IMR-90 (cell line): ENCODE measurements around the gene CAMK2D. TPM values are rescaled to one million over a fixed set of nuclear protein-coding genes. Genes with fewer than 3 reads are reported as not detected.

Experiments used
- ATAC-seq: fragments of 200-7000 bp; cut with Tn5 transposase; 2 replicates; pipeline ENCODE4 v1.9.1; 2020; ENCODE audit warnings: low read depth, mild to moderate bottlenecking, moderate library complexity
- BruUV-seq: library from RNA; stranded (reverse); fragments of 400-500 nt; replicated peaks from 2 replicates; lab custom pipeline; 2021; lab: Mats Ljungman, UMichigan
- CTCF ChIA-PET: fragments of 300-600 bp; formaldehyde crosslinking; extraction: SDS; loops from one replicate; lab custom pipeline; 2021; ENCODE audit warnings: antibody characterized with exemption; lab: Yijun Ruan, JAX
- POLR2A ChIA-PET: fragments of 300-600 bp; sonication (Branson Sonifier 250); formaldehyde crosslinking; loops from one replicate; lab custom pipeline; 2022; ENCODE audit warnings: antibody characterized with exemption; ENCODE audit not compliant: unreplicated experiment; lab: Charles Lee
- DNase-seq: peaks from one replicate; pipeline ENCODE4 v3.0.0; 2013
- H2AFZ ChIP-seq: replicated peaks from 2 replicates; pipeline ENCODE3; 2013; ENCODE audit warnings: low read length, mild to moderate bottlenecking; ENCODE audit not compliant: poor library complexity
- H2AK5ac ChIP-seq: 2 replicates; pipeline ENCODE4 v1.6.1; 2013; ENCODE audit warnings: low read depth, low read length, inconsistent platforms
- H2AK9ac ChIP-seq: replicated peaks from 2 replicates; pipeline ENCODE3; 2013; ENCODE audit warnings: mild to moderate bottlenecking, low read depth, low read length, moderate library complexity; ENCODE audit not compliant: poor library complexity
- H2BK120ac ChIP-seq: 2 replicates; pipeline ENCODE4 v1.6.1; 2013; ENCODE audit warnings: low read depth, low read length, inconsistent platforms
- H2BK15ac ChIP-seq: 3 replicates; pipeline ENCODE4 v1.6.1; 2013; ENCODE audit warnings: low read depth, low read length, inconsistent platforms
- H2BK20ac ChIP-seq: 2 replicates; pipeline ENCODE4 v1.6.1; 2013; ENCODE audit warnings: low read depth, mild to moderate bottlenecking, inconsistent platforms, low read length, moderate library complexity
- H2BK5ac ChIP-seq: 2 replicates; pipeline ENCODE4 v1.6.1; 2013; ENCODE audit warnings: mild to moderate bottlenecking, low read depth, low read length, inconsistent platforms; ENCODE audit not compliant: poor library complexity, severe bottlenecking
- H3K14ac ChIP-seq: replicated peaks from 2 replicates; pipeline ENCODE4 v1.6.1; 2013; ENCODE audit warnings: low read depth, low read length, inconsistent platforms
- H3K18ac ChIP-seq: 2 replicates; pipeline ENCODE4 v1.6.1; 2013; ENCODE audit warnings: low read depth, low read length, control low read depth
- H3K23ac ChIP-seq: 2 replicates; pipeline ENCODE4 v1.6.1; 2013; ENCODE audit warnings: low read depth, low read length, inconsistent platforms
- H3K27ac ChIP-seq: 2 replicates; pipeline ENCODE4 v1.5.1; 2013; ENCODE audit warnings: mild to moderate bottlenecking, control low read depth, low read length; ENCODE audit not compliant: insufficient read depth
- H3K27me3 ChIP-seq: 2 replicates; pipeline ENCODE4 v1.6.1; 2013; ENCODE audit warnings: low read length; ENCODE audit not compliant: control insufficient read depth, insufficient read depth
- H3K36me3 ChIP-seq: 2 replicates; pipeline ENCODE4 v1.6.1; 2013; ENCODE audit warnings: low read length, mixed read lengths; ENCODE audit not compliant: control insufficient read depth, insufficient read depth
- H3K4ac ChIP-seq: 2 replicates; pipeline ENCODE4 v1.6.1; 2013; ENCODE audit warnings: low read depth, low read length, inconsistent platforms
- H3K4me1 ChIP-seq: 2 replicates; pipeline ENCODE4 v1.6.1; 2013; ENCODE audit warnings: low read length, mixed read lengths; ENCODE audit not compliant: control insufficient read depth, insufficient read depth
- H3K4me2 ChIP-seq: 2 replicates; pipeline ENCODE4 v1.6.1; 2013; ENCODE audit warnings: low read depth, mild to moderate bottlenecking, control low read depth, low read length, moderate library complexity
- H3K4me3 ChIP-seq: 2 replicates; pipeline ENCODE4 v1.5.1; 2013; ENCODE audit warnings: low read depth, mild to moderate bottlenecking, control low read depth, low read length, moderate library complexity; ENCODE audit not compliant: insufficient read depth
- H3K56ac ChIP-seq: 2 replicates; pipeline ENCODE4 v1.6.1; 2013; ENCODE audit warnings: low read length, inconsistent platforms; ENCODE audit not compliant: insufficient read depth; ENCODE audit errors: extremely low read depth
- H3K79me1 ChIP-seq, 2 experiments: 2 replicates each; pipeline ENCODE4 v1.6.1; 2013; ENCODE audit warnings: low read length in 2 of 2, inconsistent platforms in 1 of 2, low read depth in 1 of 2
- H3K9ac ChIP-seq: 2 replicates; pipeline ENCODE4 v1.6.1; 2013; ENCODE audit warnings: low read depth, low read length, control low read depth
- H3K9me1 ChIP-seq: 2 replicates; pipeline ENCODE4 v1.6.1; 2013; ENCODE audit warnings: low read length, inconsistent platforms; ENCODE audit not compliant: insufficient read depth
- H3K9me3 ChIP-seq: 2 replicates; pipeline ENCODE4 v1.6.1; 2013; ENCODE audit warnings: low read length; ENCODE audit not compliant: control insufficient read depth, insufficient read depth
- H4K20me1 ChIP-seq: 2 replicates; pipeline ENCODE4 v1.6.1; 2013; ENCODE audit warnings: low read length, inconsistent platforms; ENCODE audit not compliant: insufficient read depth
- H4K5ac ChIP-seq: 2 replicates; pipeline ENCODE4 v1.6.1; 2013; ENCODE audit warnings: mild to moderate bottlenecking, low read depth, low read length, control low read depth
- H4K8ac ChIP-seq, 2 experiments: 2 replicates each; pipeline ENCODE4 v1.6.1; 2013; ENCODE audit warnings: low read depth in 2 of 2, low read length in 2 of 2, control low read depth in 1 of 2, inconsistent platforms in 1 of 2
- H4K91ac ChIP-seq: 2 replicates; pipeline ENCODE4 v1.6.1; 2013; ENCODE audit warnings: low read depth, low read length, inconsistent platforms; ENCODE audit not compliant: insufficient read depth
- CHD1 ChIP-seq: IDR thresholded peaks from 2 replicates; pipeline ENCODE4 v1.6.1; 2012; ENCODE audit warnings: low read depth, low read length, improper control_type of control experiment
- MAFK ChIP-seq: IDR thresholded peaks from 2 replicates; pipeline ENCODE4 v1.6.1; 2012; ENCODE audit warnings: low read depth, low read length, improper control_type of control experiment
- NFE2L2 ChIP-seq: fragments of 150-350 bp; IDR thresholded peaks from 2 replicates; pipeline ENCODE4 v1.6.1; 2016; ENCODE audit warnings: low read depth, mild to moderate bottlenecking, low read length
- POLR2A ChIP-seq: IDR thresholded peaks from 2 replicates; pipeline ENCODE4 v1.6.1; 2012; ENCODE audit warnings: mild to moderate bottlenecking, low read depth, low read length
- RFX5 ChIP-seq: IDR thresholded peaks from 2 replicates; pipeline ENCODE4 v1.8.0; 2012; ENCODE audit warnings: low read depth, mild to moderate bottlenecking, low read length, moderate library complexity
- SMC3 ChIP-seq: fragments of 150-350 bp; IDR thresholded peaks from 2 replicates; pipeline ENCODE4 v1.6.1; 2016; ENCODE audit warnings: low read depth, mild to moderate bottlenecking, antibody characterized with exemption, low read length, moderate library complexity
- WGBS, 2 experiments: methylation state at CpG; one replicate each; pipeline versions ENCODE4 v1.1.5 to v1.1.7; 2013; ENCODE audit warnings: missing lambda C conversion rate in 2 of 2; ENCODE audit not compliant: insufficient read length in 1 of 2; ENCODE audit errors: extremely low coverage in 2 of 2; 5-methylcytosine and 5-hydroxymethylcytosine counted together
- dilution Hi-C: fragments of 300-500 bp; cut with HindIII; formaldehyde crosslinking; loops from one replicate; pipeline ENCODE4 v1.14.3; 2018; ENCODE audit warnings: low sequenced_read_pairs; ENCODE audit not compliant: unreplicated experiment
- in situ Hi-C: fragments of 300-500 bp; cut with MboI; formaldehyde crosslinking; loops from 3 replicates; pipeline ENCODE4 v1.14.3; 2019; ENCODE audit warnings: low sequenced_read_pairs, inconsistent platforms, mixed read lengths
- intact Hi-C: fragments of 100-400 bp; cut with micrococcal nuclease; formaldehyde crosslinking; loops from 2 replicates; pipeline ENCODE4 v1.10.0; 2022
- polyA plus RNA-seq, 3 experiments: library from polyadenylated mRNA; depleted of rRNA; stranded (reverse); fragments of >200 nt; gene quantifications; 2 replicates each; pipeline ENCODE4 v1.2.3, GENCODE V29; 2012; ENCODE audit warnings: low replicate concordance in 1 of 3
- total RNA-seq: library from RNA; depleted of rRNA; stranded (reverse); fragments of >200 nt; gene quantifications from 2 replicates; pipeline ENCODE4 v1.2.3, GENCODE V29; 2012

The CAMK2D gene
- total and polyA plus RNA-seq, 2 of the 4 experiments (the other 2 are of a cell fraction), result 44.6 to 156 TPM

GRCh38 chr4:113759696-113760093, 1.8 kb downstream of the CAMK2D start:
- in situ Hi-C loops, result loop anchor here (10.0 kb wide), 1 partner anchor 215 kb away; no protein-coding TSS in a partner anchor
- peak overlapping the region; percentile 81 for H2BK5ac ChIP-seq
- H3K4me2 ChIP-seq, result peak overlapping the region; percentile 97
- H3K9me3 ChIP-seq, result no peaks in the 10 kb centered on the region
- peak overlapping the region; percentile 96 for H3K14ac ChIP-seq
- intact Hi-C loops, result loop anchor here (2.0 to 10.0 kb wide), 7 partner anchors 77 to 625 kb away; no protein-coding TSS in a partner anchor
- no peaks in the 10 kb centered on the region for H3K27me3 ChIP-seq
- peak overlapping the region; percentile 82 for H3K56ac ChIP-seq
- TF ChIP-seq MAFK (no peak), SMC3 (no peak), RFX5 (no peak), NFE2L2 (no peak), CHD1 (no peak), POLR2A (no peak)
- H2BK20ac ChIP-seq, result peak overlapping the region; percentile 48; the same call in 1 of the 2 replicates
- peak overlapping the region; percentile 85 for H3K18ac ChIP-seq
- H3K4ac ChIP-seq, result peak overlapping the region; percentile 94
- H4K20me1 ChIP-seq, result no peaks in the 10 kb centered on the region; the same call in 1 of the 2 replicates
- peak overlapping the region; percentile 99 for H3K23ac ChIP-seq
- no TSS peak for BruUV-seq
- peak overlapping the region; percentile 85 for H3K9ac ChIP-seq
- H3K27ac ChIP-seq, result peak overlapping the region; percentile 90
- ChIA-PET CTCF (interaction anchor here (1.4 kb wide), 1 partner anchor 365 kb away, joined by 7 read pairs; no protein-coding TSS in a partner anchor), POLR2A (interaction anchor here (0.5 kb wide), 1 partner anchor 10 kb away, joined by 4 read pairs; no protein-coding TSS in a partner anchor)
- peak overlapping the region; percentile 90 for H2AK9ac ChIP-seq
- peak; percentile 12 for DNase-seq
- no peaks in the 10 kb centered on the region; the same call in 1 of the 2 replicates for H3K9me1 ChIP-seq
- peak overlapping the region; percentile 85 for H2BK120ac ChIP-seq
- peak overlapping the region; percentile 89 for H4K91ac ChIP-seq
- H2AFZ ChIP-seq, result no peak overlapping the region
- peak overlapping the region; percentile 92; the same call in 2 of the 3 replicates for H2BK15ac ChIP-seq
- H4K5ac ChIP-seq, result peak overlapping the region; percentile 79; the same call in 1 of the 2 replicates
- H4K8ac ChIP-seq, result peak overlapping the region; percentile 58 to 92
- no peak overlapping the region for H2AK5ac ChIP-seq
- ATAC-seq, result no peak
- dilution Hi-C loops, result no loop called here
- peaks cover 5 to 20% of the 10 kb centered on the region in 2 experiments; a peak in 3 of 4 replicates for H3K79me1 ChIP-seq
- no peaks in the 10 kb centered on the region for H3K36me3 ChIP-seq
- H3K4me1 ChIP-seq, result 0 out of 2 replicates have a peak, but pooled peaks cover 1% of the 10 kb centered on the region
- H3K4me3 ChIP-seq, result peak overlapping the region; percentile 93
- WGBS, 2 experiments, result no CpG with 5 or more reads among the region's 4 CpGs
